NCI-H446 (cell line): ENCODE measurements around the gene GRID1.
A peak's percentile ranks its signal among the peaks of the same experiment; 100 is the strongest.

Experiments
- DNase-seq, 2 experiments: peaks; one replicate each; lab custom pipeline; 2025; lab: John Stamatoyannopoulos, UW

Gene GRID1

GRCh38 chr10:86293396-86293791, 73.2 kb downstream of the GRID1 start:
- DNase-seq, result no peak

- DNase-seq, result peak in 1 of 2 experiments; percentile 11
Measured at GRCh38 chr10:86292462-86293395, 73.9 kb downstream of the GRID1 start.

GRCh38 chr10:86291616-86292340, 74.8 kb downstream of the GRID1 start:
- DNase-seq, result no peak

GRCh38 chr10:86290933-86291615, 75.5 kb downstream of the GRID1 start:
- DNase-seq, result no peak

DNA sequence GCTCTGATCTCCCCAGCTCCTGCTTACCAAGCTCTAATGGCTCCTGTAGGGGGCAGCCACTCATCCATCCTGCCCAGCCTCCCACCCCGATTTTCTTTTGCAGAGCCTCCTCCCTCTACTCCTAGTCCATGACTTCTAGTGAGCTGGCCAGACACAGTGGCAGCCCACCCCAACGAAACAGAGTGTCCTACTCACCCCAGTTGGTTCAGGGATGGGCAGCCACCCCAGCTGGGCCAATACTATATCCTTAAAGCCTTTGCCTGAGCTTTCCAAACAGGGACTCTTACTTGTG, 77.1 kb downstream of the GRID1 start:
- no peak for DNase-seq

DNA sequence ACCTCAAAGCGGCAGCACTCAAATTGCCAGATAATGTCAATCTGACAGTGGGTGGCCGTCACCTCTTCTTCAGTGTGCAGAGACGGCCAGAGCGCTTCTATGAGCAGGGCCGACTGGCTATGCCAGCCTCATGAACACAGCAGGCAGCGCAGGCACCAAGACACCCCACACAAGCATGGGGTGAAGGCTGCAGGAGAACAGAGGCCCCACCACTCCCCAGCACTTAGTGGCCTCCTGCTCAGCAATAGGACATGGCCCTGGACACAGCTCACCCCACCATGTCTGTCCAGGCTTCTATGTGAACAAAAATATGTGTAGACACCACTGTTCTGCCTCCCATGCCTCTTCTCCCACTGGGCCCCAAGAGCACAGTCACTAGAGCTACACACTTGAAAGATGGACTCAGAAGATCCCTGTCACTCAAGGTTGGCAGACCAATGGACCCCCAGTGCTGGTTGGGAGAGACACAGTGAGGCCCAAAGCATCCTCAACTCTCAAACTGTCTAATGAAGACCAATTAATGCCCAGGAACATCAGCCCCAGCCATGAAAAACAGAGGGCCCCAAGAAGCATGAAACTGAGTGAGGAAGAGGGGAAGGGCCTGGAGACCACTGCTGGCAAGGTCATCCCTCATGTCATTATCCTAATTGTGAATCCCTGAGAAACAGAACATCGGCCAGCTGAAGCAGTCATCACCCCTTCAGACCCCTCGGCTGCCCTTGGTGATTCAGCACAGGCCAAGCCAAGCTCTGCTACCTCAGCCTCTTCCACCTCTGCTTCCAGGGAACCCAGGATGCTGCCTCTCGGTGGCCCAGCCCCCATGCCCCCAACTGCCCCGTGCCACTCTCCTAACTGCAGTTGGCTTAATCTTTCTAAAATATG, 77.7 kb downstream of the GRID1 start:
- no peak for DNase-seq

GRCh38 chr10:86287966-86288579, 78.5 kb downstream of the GRID1 start:
- DNase-seq, result no peak

DNA sequence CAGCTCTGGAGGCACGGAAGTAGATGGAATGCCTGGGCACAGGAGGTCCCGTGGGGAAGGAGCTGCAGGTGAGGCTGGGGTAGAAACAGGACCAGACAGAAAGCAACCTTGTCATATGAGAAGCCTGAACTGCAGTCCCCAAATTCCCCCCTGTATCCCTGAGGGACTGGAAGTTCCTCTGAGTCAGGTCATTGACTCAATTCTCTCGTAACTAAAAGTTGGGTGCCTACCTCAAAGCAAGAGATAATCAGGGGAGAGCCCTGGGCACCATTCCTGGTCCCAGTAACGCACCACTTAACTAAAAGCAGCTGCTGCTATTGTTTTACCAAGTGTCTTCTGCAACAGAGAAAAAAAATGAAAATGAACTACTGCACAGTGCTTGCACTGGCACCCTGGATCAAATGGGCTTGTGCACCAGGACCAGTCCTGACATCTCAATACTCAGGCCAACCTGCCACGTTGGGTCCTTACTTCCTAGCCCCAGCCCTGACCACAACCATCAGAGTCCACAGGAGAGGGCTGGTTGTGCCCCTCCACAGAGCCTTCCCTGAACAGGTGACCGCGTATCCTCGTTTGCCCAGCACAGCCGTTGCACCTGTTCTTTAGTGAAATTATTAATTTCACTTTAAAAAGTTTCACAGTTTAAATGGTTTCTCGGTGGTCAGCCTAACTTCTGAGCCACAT, 79.3 kb downstream of the GRID1 start:
- DNase-seq, result no peak

DNA sequence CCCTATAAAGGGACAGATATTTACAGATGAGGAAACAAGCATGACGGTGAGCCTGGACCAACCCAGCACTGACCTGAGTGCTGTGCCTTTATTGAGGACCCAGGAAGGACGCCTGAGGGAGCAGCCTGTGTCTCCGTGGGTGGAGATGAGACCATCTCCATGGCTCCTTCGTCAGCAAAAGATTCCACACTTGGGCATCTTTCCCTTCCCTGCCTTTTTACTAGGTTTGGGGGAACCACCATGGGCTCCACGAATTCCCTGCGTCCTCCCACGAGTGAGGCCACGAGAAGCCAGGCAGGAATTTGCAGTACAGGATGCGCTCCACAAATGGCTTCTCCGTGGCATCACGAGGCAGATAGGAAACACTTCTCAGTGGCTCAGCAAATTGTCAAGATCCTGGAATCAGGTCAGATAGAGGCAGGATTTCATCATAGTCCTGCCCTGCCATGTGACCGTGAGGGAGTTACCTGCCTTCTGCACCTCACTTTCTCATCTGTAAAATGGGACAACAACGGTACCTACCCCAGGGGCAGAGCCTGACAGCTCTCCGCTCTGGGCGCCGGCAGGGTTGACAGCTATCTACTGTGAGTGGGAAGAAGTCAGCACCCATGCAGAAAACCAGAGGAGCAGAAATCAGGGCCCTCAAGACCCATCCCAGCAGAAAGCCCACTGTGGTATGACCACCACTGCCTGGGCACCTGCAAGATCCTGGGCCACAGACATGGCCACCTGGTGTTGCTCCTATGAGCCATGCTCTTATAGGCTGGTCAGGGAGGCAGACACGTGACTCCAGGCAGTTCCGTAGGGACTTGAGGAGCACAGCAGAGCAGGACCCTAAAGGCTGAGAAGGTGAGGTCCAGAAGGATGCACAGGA, 80.1 kb downstream of the GRID1 start:
- DNase-seq, result no peak

DNA sequence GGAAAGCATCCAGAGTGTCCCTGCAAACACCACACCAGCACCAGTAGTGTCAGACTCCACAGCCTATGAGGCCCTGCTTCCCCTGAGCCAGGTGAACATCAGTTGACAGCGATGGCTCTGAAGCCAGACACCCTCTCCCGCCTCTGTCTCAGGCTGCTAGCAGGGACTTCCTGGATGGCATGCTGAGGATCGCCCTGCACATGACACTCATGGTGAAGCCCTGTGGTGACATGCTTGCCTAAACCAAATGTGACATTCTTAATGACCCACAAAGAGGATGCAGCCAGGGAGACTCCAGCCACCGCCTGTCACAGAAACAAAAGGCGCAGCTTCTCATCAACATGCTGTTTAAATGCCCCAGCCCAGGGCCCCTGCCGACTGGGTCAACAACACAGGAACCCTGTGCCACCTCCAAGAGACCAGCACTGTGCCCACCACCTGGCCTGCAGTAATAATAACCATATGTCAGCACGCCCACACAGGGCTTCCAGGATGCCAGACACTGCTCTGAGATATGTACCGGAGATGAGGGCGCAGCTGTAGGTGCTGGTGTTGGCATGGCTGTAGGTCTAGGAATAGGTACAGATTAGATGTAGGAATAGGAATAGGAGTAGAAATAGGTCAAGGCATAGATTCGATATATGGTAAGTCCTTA, 81.3 kb downstream of the GRID1 start:
- no peak for DNase-seq

GRCh38 chr10:86284355-86285105, 82.1 kb downstream of the GRID1 start:
- DNase-seq, result no peak

GRCh38 chr10:86283466-86284287, 82.9 kb downstream of the GRID1 start:
- DNase-seq, result no peak

DNA sequence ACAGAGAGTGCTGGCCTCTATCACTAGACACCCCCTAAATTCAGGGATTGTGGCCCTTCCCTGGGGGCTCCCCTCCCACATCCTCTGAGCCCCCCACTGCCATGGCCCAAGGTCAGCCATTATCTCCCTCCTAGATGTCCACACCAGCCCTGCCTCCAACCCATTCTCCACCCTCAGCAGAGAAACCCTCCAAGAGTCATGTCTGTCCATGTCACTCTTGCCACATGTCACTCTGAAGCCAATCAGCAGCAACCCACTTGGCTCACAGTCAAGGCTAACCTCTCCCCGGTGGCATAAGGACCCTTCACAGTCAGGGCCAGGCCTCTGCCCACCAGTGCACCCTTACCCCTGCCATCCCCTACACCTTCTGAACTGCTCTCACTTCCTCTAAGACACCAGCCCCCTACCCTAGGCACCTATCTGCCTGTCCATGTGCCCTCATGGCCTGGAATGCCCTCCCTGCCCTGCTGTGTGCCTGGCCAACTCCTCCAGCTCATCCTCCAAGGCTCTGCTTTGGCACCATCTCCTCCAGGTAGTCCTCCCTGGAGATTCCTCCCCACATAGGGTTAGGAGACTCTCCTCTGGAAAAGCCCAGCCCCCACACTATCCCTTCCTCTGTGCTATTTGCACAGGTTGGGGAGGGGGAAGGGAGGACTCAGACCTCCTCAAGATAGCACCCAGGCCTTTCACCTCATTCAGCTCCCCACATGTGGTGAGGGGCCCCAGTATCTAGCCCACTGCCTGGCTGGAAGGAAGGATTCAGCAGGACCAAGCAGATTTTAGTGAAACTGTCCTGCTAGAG, 83.7 kb downstream of the GRID1 start:
- DNase-seq, result no peak

- no peak for DNase-seq
Measured at GRCh38 chr10:86281396-86281795, 85.2 kb downstream of the GRID1 start.

DNA sequence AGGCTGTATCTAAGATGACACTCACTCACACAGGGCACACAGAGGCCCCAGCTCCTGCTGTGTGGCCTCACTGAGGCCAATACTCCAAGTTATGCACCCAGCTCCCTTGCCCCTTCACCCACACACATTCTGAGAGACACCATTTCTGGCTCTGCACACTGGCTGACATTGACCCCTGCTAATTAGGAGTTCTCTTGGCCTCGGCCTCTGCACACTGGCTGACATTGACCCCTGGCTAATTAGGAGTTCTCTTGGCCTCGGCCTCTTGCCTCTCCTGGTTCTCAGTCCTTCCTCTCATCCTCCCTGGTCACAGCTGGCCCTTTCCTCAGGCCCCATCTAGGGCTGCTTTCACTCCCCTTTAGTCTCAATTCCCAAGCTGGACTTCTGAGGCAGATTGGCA, 97.3 kb downstream of the GRID1 start:
- no peak for DNase-seq

DNA sequence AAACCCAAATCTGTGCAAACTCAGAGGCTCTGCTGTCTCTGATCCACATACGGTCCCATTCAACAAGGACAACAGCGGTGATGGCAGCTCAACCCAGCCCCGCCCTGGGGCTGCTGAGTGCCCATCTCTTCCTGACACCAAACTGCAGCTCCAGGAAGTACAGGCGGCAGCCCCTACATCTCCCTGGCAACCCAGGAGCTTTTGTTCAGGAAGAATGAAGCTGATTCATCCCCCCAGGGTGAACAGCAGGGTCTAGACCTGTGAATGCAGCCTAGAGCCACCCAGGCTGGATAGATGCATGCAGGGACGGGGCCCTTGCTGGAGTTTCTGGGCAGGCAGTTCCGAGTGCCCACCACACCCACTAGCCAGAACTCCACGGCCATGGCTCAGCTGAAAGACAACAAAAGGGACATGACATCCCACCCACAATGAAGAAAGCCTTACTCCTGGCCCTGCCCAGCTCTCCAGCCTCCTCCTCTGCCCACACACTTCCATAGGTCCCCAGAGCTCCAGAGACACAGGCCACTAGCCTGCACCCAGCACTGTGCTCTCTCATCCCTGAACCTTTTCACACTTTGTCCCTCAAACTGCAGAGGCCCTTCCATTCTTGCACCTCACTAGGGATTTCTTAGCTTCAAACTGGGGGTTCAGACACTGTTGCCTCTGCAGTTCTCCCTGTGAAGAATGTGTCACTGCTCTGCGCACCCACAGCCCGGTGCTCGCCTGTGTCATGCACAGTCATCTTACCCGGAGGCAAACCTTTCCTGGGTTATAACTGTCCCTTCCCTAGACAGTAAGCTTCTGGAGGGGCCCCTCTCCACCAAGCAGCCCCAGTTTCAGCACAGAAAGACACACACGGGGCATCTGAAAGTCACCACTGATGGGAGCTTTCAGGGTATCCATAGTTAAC, 99.1 kb downstream of the GRID1 start:
- DNase-seq, result no peak
